ENCODE results near the gene HERC4.

Gene HERC4

DNA sequence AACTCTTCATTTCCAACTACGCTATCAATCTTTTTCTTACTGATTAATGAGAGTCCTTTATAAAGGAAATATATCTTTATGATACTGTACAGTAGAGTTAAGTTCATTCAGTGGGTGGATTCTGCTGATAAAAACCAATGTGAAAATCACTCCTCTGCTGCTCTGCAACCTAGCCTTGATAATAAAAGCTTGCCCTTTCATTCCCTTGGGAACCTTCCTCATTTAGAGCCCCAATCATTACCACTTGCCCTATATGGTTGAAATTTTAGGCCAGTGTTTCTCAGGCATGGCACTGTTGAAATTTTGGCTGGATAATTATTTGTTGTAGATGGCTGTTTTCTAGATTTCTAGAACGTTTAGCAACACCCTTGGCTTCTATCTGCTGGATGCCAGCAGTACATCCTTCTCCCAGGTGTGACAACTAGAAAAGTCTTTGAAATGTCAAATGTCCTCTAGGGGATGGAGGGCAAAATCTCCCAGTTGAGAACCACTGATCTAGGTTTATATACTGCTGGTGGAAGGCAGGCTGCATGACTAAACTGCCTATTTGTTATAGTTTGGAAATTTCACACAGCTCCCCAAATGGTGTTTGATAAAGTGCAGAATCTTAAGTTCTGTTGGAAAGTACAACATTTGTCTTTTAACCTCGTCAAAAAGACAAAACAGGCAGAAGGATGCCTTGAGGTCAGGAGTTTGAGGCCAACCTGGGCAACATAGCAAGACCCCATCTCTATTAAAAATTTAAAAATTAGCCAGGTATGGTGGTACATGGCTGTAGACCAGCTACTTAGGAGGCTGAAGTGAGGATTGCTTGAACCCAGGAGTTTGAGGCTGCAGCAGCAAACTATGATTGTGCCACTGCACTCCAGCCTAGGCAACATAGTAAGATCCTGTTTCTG lies 199.5 kb downstream of the HERC4 start:
- Histone ChIP-seq H3K9me3 (ENCODE audit: control insufficient read depth, low read length) (no peaks in the 10 kb centered on the region), H3K4me3 (ENCODE audit: insufficient read depth, low read depth, low read length, poor library complexity, severe bottlenecking) (no peak overlapping the region), H3K36me3 (ENCODE audit: control insufficient read depth, insufficient read depth, low read length) (no peaks in the 10 kb centered on the region), H3K27ac (ENCODE audit: insufficient read depth, low read length, poor library complexity, severe bottlenecking) (no peak overlapping the region), H3K4me1 (ENCODE audit: control insufficient read depth, insufficient read depth, low read length, poor library complexity, severe bottlenecking) (no peaks in the 10 kb centered on the region), H3K27me3 (replicated peaks; ENCODE audit: control insufficient read depth, insufficient read depth, low read length, poor library complexity, severe bottlenecking) (no peaks in the 10 kb centered on the region)
- no peak for DNase-seq
